Activated naive CD4-positive, alpha-beta T cell treated with anti-CD3 and anti-CD28 coated beads, Interleukin-2, amount 10 ng/mL, durations not matched to agents 7 days and 5 days (primary cell): ENCODE results near the gene STMP1.
"Not testable (repeated sequence)": the region's sequence is repeated elsewhere in the genome, so short reads cannot be mapped to it uniquely, and the experiment has no call there.

Experiments used
- CTCF ChIA-PET: fragments of 350-600 bp; sonication (Branson Sonifier 250); formaldehyde crosslinking; loops from one replicate; lab custom pipeline; 2021; ENCODE audit warnings: antibody characterized with exemption; lab: Charles Lee
- DNase-seq: peaks from one replicate; pipeline ENCODE4 v3.0.0-alpha.2; 2020
- H3K27ac Mint-ChIP-seq: one replicate; pipeline ENCODE4 v1.8.0; 2021; ENCODE audit warnings: mild to moderate bottlenecking, moderate library complexity, mixed read lengths
- H3K27me3 Mint-ChIP-seq: one replicate; pipeline ENCODE4 v1.8.0; 2021; ENCODE audit warnings: mild to moderate bottlenecking, mixed read lengths
- H3K36me3 Mint-ChIP-seq: one replicate; pipeline ENCODE4 v1.8.0; 2021; ENCODE audit warnings: mixed read lengths
- H3K4me1 Mint-ChIP-seq: one replicate; pipeline ENCODE4 v1.8.0; 2021; ENCODE audit warnings: mixed read lengths
- H3K4me3 Mint-ChIP-seq: one replicate; pipeline ENCODE4 v1.8.0; 2021; ENCODE audit warnings: mild to moderate bottlenecking, moderate library complexity, mixed read lengths
- H3K9me3 Mint-ChIP-seq: one replicate; pipeline ENCODE4 v1.8.0; 2021; ENCODE audit warnings: mixed read lengths

Gene STMP1

GRCh38 chr7:135650831-135651573 lies 11.3 kb upstream of the STMP1 start:
- Mint-ChIP-seq H3K27ac (no peak overlapping the region), H3K4me1 (no peaks in the 10 kb centered on the region), H3K4me3 (no peak overlapping the region), H3K9me3 (no peaks in the 10 kb centered on the region), H3K36me3 (peaks cover 11% of the 10 kb centered on the region), H3K27me3 (no peaks in the 10 kb centered on the region)
- DNase-seq: no peak
- CTCF ChIA-PET: no interaction called here

- Mint-ChIP-seq H3K4me1 (no peaks in the 10 kb centered on the region), H3K36me3 (peaks cover 2% of the 10 kb centered on the region), H3K27me3 (no peaks in the 10 kb centered on the region), H3K4me3 (no peak overlapping the region), H3K27ac (no peak overlapping the region), H3K9me3 (no peaks in the 10 kb centered on the region)
- CTCF ChIA-PET: interaction anchor here (0.8 kb wide), 1 partner anchor 8 kb away, joined by 3 read pairs; no protein-coding TSS in a partner anchor
- no peak for DNase-seq
Observed at GRCh38 chr7:135653340-135654080, 8.8 kb upstream of the STMP1 start.

GRCh38 chr7:135658564-135658963 lies 3.8 kb upstream of the STMP1 start:
- Mint-ChIP-seq H3K9me3 (no peaks in the 10 kb centered on the region), H3K4me1 (peaks cover 15% of the 10 kb centered on the region), H3K4me3 (no peak overlapping the region), H3K36me3 (peaks cover 3% of the 10 kb centered on the region), H3K27ac (no peak overlapping the region), H3K27me3 (no peaks in the 10 kb centered on the region)
- CTCF ChIA-PET: interaction anchor here (0.6 kb wide), 1 partner anchor 10 kb away, joined by 3 read pairs; no protein-coding TSS in a partner anchor
- no peak for DNase-seq

GRCh38 chr7:135659159-135659846 lies 3.0 kb upstream of the STMP1 start:
- CTCF ChIA-PET: interaction anchor here (2.9 to 3.8 kb wide), 2 partner anchors 11 to 15 kb away, joined by 12 to 20 read pairs; no protein-coding TSS in a partner anchor
- no peak for DNase-seq
- H3K4me3 Mint-ChIP-seq: no peak overlapping the region
- peaks cover 22% of the 10 kb centered on the region for H3K4me1 Mint-ChIP-seq
- no peak overlapping the region for H3K27ac Mint-ChIP-seq
- H3K9me3 Mint-ChIP-seq: no peaks in the 10 kb centered on the region
- H3K36me3 Mint-ChIP-seq: peaks cover 3% of the 10 kb centered on the region
- H3K27me3 Mint-ChIP-seq: no peaks in the 10 kb centered on the region

GRCh38 chr7:135661311-135662122 lies 797 bp upstream of the STMP1 start:
- Mint-ChIP-seq H3K36me3 (peaks cover 6% of the 10 kb centered on the region), H3K27me3 (no peaks in the 10 kb centered on the region), H3K27ac (peak overlapping the region; percentile 84), H3K9me3 (no peaks in the 10 kb centered on the region), H3K4me1 (peaks cover 34% of the 10 kb centered on the region), H3K4me3 (peak overlapping the region; percentile 87)
- no peak for DNase-seq
- CTCF ChIA-PET: interaction anchor here (0.8 to 4.2 kb wide), 5 partner anchors 13 to 333 kb away, joined by 3 to 39 read pairs (median 12); no protein-coding TSS in a partner anchor

GRCh38 chr7:135662123-135662372 lies 266 bp upstream of the STMP1 start:
- Mint-ChIP-seq H3K4me1 (peaks cover 34% of the 10 kb centered on the region), H3K36me3 (peaks cover 10% of the 10 kb centered on the region), H3K27ac (peak overlapping the region; percentile 84)

GRCh38 chr7:135664046-135664589 lies 1.8 kb downstream of the STMP1 start:
- Mint-ChIP-seq H3K9me3 (no peaks in the 10 kb centered on the region), H3K27me3 (no peaks in the 10 kb centered on the region), H3K4me1 (peaks cover 36% of the 10 kb centered on the region), H3K36me3 (peaks cover 23% of the 10 kb centered on the region), H3K27ac (peak overlapping the region; percentile 24), H3K4me3 (peak overlapping the region; percentile 87)
- CTCF ChIA-PET: interaction anchor here (2.1 to 4.2 kb wide), 2 partner anchors 10 to 19 kb away, joined by 8 to 39 read pairs; no protein-coding TSS in a partner anchor
- DNase-seq: no peak

More at GRCh38 chr7:135662123-135662372, 266 bp upstream of the STMP1 start:
- CTCF ChIA-PET: interaction anchor here (0.9 to 4.2 kb wide), 5 partner anchors 12 to 51 kb away, joined by 4 to 39 read pairs (median 12); no protein-coding TSS in a partner anchor
- Mint-ChIP-seq H3K4me3 (peak overlapping the region; percentile 87), H3K9me3 (no peaks in the 10 kb centered on the region), H3K27me3 (no peaks in the 10 kb centered on the region)
- no peak for DNase-seq

- H3K27me3 Mint-ChIP-seq: no peaks in the 10 kb centered on the region
- DNase-seq: no peak
- H3K4me3 Mint-ChIP-seq: no peak overlapping the region
- H3K9me3 Mint-ChIP-seq: no peaks in the 10 kb centered on the region
- no peak overlapping the region for H3K27ac Mint-ChIP-seq
- H3K36me3 Mint-ChIP-seq: peaks cover 24% of the 10 kb centered on the region
- CTCF ChIA-PET: interaction anchor here (2.1 to 4.2 kb wide), 2 partner anchors 9 to 20 kb away, joined by 8 to 39 read pairs; no protein-coding TSS in a partner anchor
- peaks cover 36% of the 10 kb centered on the region for H3K4me1 Mint-ChIP-seq
Observed at GRCh38 chr7:135665042-135665441, 2.7 kb downstream of the STMP1 start.

GRCh38 chr7:135666156-135666555 lies 3.8 kb downstream of the STMP1 start:
- no peaks in the 10 kb centered on the region for H3K9me3 Mint-ChIP-seq
- no peaks in the 10 kb centered on the region for H3K27me3 Mint-ChIP-seq
- CTCF ChIA-PET: no interaction called here
- DNase-seq: no peak
- no peak overlapping the region for H3K4me3 Mint-ChIP-seq
- H3K4me1 Mint-ChIP-seq: peaks cover 34% of the 10 kb centered on the region
- peaks cover 24% of the 10 kb centered on the region for H3K36me3 Mint-ChIP-seq
- H3K27ac Mint-ChIP-seq: no peak overlapping the region

- CTCF ChIA-PET: no interaction called here
- no peak for DNase-seq
- Mint-ChIP-seq H3K36me3 (peaks cover 22% of the 10 kb centered on the region), H3K27me3 (no peaks in the 10 kb centered on the region), H3K27ac (no peak overlapping the region), H3K9me3 (no peaks in the 10 kb centered on the region), H3K4me3 (no peak overlapping the region), H3K4me1 (peaks cover 28% of the 10 kb centered on the region)
Observed at GRCh38 chr7:135666846-135667245, 4.5 kb downstream of the STMP1 start.

GRCh38 chr7:135667626-135668025 lies 5.3 kb downstream of the STMP1 start:
- CTCF ChIA-PET, H3K27ac Mint-ChIP-seq, DNase-seq, H3K27me3 Mint-ChIP-seq, H3K4me3 Mint-ChIP-seq, H3K9me3 Mint-ChIP-seq: not testable (repeated sequence)
- Mint-ChIP-seq H3K4me1 (peaks cover 24% of the 10 kb centered on the region), H3K36me3 (peaks cover 21% of the 10 kb centered on the region)

- Mint-ChIP-seq H3K4me1 (peaks cover 21% of the 10 kb centered on the region), H3K36me3 (peaks cover 26% of the 10 kb centered on the region)
- CTCF ChIA-PET, H3K27me3 Mint-ChIP-seq, H3K27ac Mint-ChIP-seq, DNase-seq, H3K9me3 Mint-ChIP-seq, H3K4me3 Mint-ChIP-seq: not testable (repeated sequence)
Observed at GRCh38 chr7:135668852-135669395, 6.6 kb downstream of the STMP1 start.

- no peaks in the 10 kb centered on the region for H3K9me3 Mint-ChIP-seq
- peaks cover 14% of the 10 kb centered on the region for H3K4me1 Mint-ChIP-seq
- CTCF ChIA-PET: interaction anchor here (0.6 to 1.0 kb wide), 2 partner anchors 12 to 440 kb away, joined by 3 read pairs; no protein-coding TSS in a partner anchor
- H3K36me3 Mint-ChIP-seq: peaks cover 29% of the 10 kb centered on the region
- no peak overlapping the region for H3K27ac Mint-ChIP-seq
- no peak for DNase-seq
- H3K4me3 Mint-ChIP-seq: no peak overlapping the region
- no peaks in the 10 kb centered on the region for H3K27me3 Mint-ChIP-seq
Observed at GRCh38 chr7:135669774-135670173, 7.5 kb downstream of the STMP1 start.
